ENCODE measurements around the gene BCL6B. TPM values are rescaled to one million over a fixed set of nuclear protein-coding genes. Genes with fewer than 3 reads are reported as not detected.
A peak's percentile ranks its signal among the peaks of the same experiment; 100 is the strongest.

Gene BCL6B
- total RNA-seq, 4 donors from 2014 or later, result 1.9 to 8.1 (median 3.2) TPM

DNA sequence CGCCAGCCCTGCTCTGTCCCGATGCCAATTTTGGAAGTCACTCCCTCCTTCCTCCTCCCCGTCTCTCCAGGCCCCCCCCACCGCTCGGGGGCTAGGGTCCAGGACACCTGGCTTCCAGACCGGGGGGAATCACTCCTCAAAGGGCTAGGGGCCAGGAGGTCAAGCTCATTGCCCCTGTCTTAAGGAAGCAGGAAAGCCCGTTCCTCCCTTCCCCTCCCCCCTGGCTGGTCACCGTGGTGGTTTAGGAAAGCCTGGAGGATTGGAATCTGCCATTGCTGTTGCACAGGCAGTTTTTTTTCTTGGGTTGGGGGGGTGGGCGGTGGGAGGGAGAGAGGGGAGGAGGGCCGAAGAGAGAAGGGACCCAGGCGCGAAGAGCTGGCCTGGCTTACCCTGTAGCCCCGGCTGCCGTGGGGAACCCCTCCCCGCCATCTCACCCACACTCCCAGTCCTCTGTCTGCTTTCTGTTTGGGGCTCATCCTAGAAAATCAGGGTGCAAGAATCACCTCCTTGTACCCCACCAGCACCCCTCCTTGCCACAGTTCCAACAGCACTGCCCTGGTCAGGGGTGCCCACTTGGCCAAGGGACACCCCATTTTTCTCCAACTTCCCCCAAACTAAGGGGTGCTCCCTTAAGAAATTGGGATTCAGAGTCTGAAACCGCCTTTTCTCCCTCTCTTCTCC lies 2.9 kb upstream of the BCL6B start:
- WGBS, 2 donors, result 17 to 18% methylated on average over 14 to 15 of the region's 16 CpGs
- H3K9me3 ChIP-seq, result no peaks in the 10 kb centered on the region
- peaks cover 0 to 16% (median 0%) of the 10 kb centered on the region in 3 donors for H3K36me3 ChIP-seq
- peak overlapping the region; percentile 24 to 59 (median 36) for H3K4me3 ChIP-seq
- TF ChIP-seq, protein P1, sequence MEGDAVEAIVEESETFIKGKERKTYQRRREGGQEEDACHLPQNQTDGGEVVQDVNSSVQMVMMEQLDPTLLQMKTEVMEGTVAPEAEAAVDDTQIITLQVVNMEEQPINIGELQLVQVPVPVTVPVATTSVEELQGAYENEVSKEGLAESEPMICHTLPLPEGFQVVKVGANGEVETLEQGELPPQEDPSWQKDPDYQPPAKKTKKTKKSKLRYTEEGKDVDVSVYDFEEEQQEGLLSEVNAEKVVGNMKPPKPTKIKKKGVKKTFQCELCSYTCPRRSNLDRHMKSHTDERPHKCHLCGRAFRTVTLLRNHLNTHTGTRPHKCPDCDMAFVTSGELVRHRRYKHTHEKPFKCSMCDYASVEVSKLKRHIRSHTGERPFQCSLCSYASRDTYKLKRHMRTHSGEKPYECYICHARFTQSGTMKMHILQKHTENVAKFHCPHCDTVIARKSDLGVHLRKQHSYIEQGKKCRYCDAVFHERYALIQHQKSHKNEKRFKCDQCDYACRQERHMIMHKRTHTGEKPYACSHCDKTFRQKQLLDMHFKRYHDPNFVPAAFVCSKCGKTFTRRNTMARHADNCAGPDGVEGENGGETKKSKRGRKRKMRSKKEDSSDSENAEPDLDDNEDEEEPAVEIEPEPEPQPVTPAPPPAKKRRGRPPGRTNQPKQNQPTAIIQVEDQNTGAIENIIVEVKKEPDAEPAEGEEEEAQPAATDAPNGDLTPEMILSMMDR (IDR thresholded peaks at IDR 0.05), result no peak
- TF ChIP-seq EP300 (IDR thresholded peaks at IDR 0.05), result no peak
- no peak for TF ChIP-seq POLR2A (IDR thresholded peaks at IDR 0.05)
- no peak for DNase-seq (ENCODE audit: low spot score in 2 of 2)
- peaks cover 0 to 83% (median 30%) of the 10 kb centered on the region in 4 donors for H3K4me1 ChIP-seq
- peak overlapping the region; percentile 50 to 98 (median 85) for H3K27ac ChIP-seq
- H3K27me3 ChIP-seq, result peaks cover 0 to 17% of the 10 kb centered on the region in 2 donors

DNA sequence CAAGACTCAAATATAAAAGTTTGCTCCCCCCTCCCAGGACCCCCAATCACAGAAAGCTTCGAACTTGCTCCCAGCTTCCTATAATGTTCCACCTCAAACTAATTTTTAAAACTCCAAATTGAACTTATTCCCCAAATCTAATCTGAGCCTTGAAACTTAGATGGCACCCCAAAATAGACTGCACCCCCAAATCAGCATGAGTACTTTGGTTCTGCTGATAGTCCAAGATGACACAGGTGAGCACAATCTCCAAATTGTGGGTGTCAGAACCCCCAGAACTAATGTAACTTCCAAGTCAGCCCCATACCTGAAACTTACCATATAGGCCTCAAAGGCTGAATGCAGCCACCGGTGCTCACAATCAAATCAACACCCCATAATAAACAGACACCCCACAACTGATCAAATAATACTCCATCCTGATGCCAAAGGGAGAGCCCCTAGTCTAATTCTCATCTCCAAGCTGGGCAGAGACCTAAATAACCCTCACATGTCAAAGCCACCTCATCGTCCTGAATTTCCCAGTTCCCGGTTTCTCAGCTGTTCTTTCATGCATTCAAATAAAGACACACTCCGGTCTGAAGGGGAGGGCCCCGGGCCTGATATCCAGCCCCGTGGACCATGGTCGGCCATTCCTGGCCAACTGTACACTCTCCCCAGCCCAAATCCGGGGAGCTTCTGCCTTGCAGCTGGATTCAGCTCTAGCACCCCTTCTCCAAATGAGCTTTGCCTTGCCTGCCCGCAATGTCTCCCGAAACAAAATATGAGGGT lies 1.8 kb upstream of the BCL6B start:
- peak overlapping the region in 1 of 4 donors; percentile 35 for H3K4me3 ChIP-seq
- WGBS, 2 donors, result 60 to 66% methylated on average over 11 of the region's 11 CpGs
- no peak for DNase-seq (ENCODE audit: low spot score in 2 of 2)
- H3K27ac ChIP-seq, result peak overlapping the region in 3 of 4 donors; percentile 44 to 98 (median 86)
- H3K9me3 ChIP-seq, result no peaks in the 10 kb centered on the region
- peaks cover 0 to 16% (median 0%) of the 10 kb centered on the region in 3 donors for H3K36me3 ChIP-seq
- H3K4me1 ChIP-seq, result peaks cover 0 to 73% (median 24%) of the 10 kb centered on the region in 4 donors
- H3K27me3 ChIP-seq, result peaks cover 0 to 17% of the 10 kb centered on the region in 2 donors
- TF ChIP-seq POLR2A (IDR thresholded peaks at IDR 0.05), result no peak
- no peak for TF ChIP-seq EP300 (IDR thresholded peaks at IDR 0.05)
- TF ChIP-seq, protein P1 (IDR thresholded peaks at IDR 0.05), result no peak

- Histone ChIP-seq H3K4me1 (peaks cover 0 to 62% (median 18%) of the 10 kb centered on the region in 4 donors), H3K27me3 (peaks cover 0 to 24% of the 10 kb centered on the region in 2 donors), H3K27ac (peak overlapping the region in 3 of 4 donors; percentile 54 to 86 (median 73)), H3K4me3 (peak overlapping the region in 3 of 4 donors; percentile 5 to 35 (median 19)), H3K36me3 (peaks cover 0 to 6% (median 0%) of the 10 kb centered on the region in 3 donors), H3K9me3 (no peaks in the 10 kb centered on the region)
- peak; percentile 66 to 68 for DNase-seq (ENCODE audit: low spot score in 2 of 2)
- TF ChIP-seq, protein P1 (IDR thresholded peaks at IDR 0.05), result peak; percentile 94 to 97 (median 96)
- TF ChIP-seq POLR2A (IDR thresholded peaks at IDR 0.05) (no peak), EP300 (IDR thresholded peaks at IDR 0.05) (peak in 1 of 2 donors; percentile 53)
- 2 to 5% methylated on average over 33 to 53 of the region's 53 CpGs for WGBS, 2 donors
Observed at GRCh38 chr17:7021993-7022778, 664 bp upstream of the BCL6B start.

GRCh38 chr17:7023576-7024401 lies 939 bp downstream of the BCL6B start:
- no peaks in the 10 kb centered on the region for H3K36me3 ChIP-seq
- H3K9me3 ChIP-seq, result no peaks in the 10 kb centered on the region
- peak; percentile 84 to 87 for DNase-seq (ENCODE audit: low spot score in 2 of 2)
- H3K4me1 ChIP-seq, result peaks cover 0 to 46% (median 10%) of the 10 kb centered on the region in 4 donors
- peak overlapping the region in 3 of 4 donors; percentile 6 to 35 (median 8) for H3K4me3 ChIP-seq
- H3K27ac ChIP-seq, result peak overlapping the region in 3 of 4 donors; percentile 54 to 86 (median 73)
- WGBS, 2 donors, result 33 to 54% methylated on average over 30 to 50 of the region's 51 CpGs
- H3K27me3 ChIP-seq, result peaks cover 0 to 31% of the 10 kb centered on the region in 2 donors
- TF ChIP-seq POLR2A (IDR thresholded peaks at IDR 0.05) (peak in 1 of 2 donors; percentile 51), EP300 (IDR thresholded peaks at IDR 0.05) (peak in 1 of 2 donors; percentile 53)
- TF ChIP-seq, protein P1 (IDR thresholded peaks at IDR 0.05), result no peak
